ENCODE measurements around the gene RAB18.

Gene RAB18

GRCh38 chr10:27485368-27485767 lies 18.7 kb upstream of the RAB18 start:
- Histone ChIP-seq H3K27me3 (ENCODE audit: insufficient read depth, low read length, poor library complexity, severe bottlenecking) (peaks cover 6% of the 10 kb centered on the region), H3K9ac (ENCODE audit: low read depth, low read length, poor library complexity, severe bottlenecking) (no peak overlapping the region), H2AFZ (ENCODE audit: low read length) (no peak overlapping the region), H3K4me2 (ENCODE audit: low read depth, low read length, poor library complexity, severe bottlenecking) (no peak overlapping the region), H3K79me2 (ENCODE audit: insufficient read depth, low read length) (no peaks in the 10 kb centered on the region), H3K4me3 (ENCODE audit: low read length, poor library complexity, severe bottlenecking) (no peak overlapping the region), H3K4me1 (ENCODE audit: insufficient read depth, low read length, poor library complexity, severe bottlenecking) (no peaks in the 10 kb centered on the region), H4K20me1 (ENCODE audit: insufficient read depth, low read length, poor library complexity, severe bottlenecking) (no peaks in the 10 kb centered on the region), H3F3A (ENCODE audit: low read depth) (no peaks in the 10 kb centered on the region), H3K36me3 (ENCODE audit: insufficient read depth, low read length) (no peaks in the 10 kb centered on the region), H3K9me2 (replicated peaks; ENCODE audit: low read depth, low read length) (no peaks in the 10 kb centered on the region), H3K9me3 (ENCODE audit: insufficient read depth, low read depth, low read length) (no peaks in the 10 kb centered on the region)
- TF ChIP-seq EZH2phosphoT487 (IDR thresholded peaks at IDR 0.05; ENCODE audit: borderline replicate concordance), result no peak
- TF ChIP-seq, protein P1, sequence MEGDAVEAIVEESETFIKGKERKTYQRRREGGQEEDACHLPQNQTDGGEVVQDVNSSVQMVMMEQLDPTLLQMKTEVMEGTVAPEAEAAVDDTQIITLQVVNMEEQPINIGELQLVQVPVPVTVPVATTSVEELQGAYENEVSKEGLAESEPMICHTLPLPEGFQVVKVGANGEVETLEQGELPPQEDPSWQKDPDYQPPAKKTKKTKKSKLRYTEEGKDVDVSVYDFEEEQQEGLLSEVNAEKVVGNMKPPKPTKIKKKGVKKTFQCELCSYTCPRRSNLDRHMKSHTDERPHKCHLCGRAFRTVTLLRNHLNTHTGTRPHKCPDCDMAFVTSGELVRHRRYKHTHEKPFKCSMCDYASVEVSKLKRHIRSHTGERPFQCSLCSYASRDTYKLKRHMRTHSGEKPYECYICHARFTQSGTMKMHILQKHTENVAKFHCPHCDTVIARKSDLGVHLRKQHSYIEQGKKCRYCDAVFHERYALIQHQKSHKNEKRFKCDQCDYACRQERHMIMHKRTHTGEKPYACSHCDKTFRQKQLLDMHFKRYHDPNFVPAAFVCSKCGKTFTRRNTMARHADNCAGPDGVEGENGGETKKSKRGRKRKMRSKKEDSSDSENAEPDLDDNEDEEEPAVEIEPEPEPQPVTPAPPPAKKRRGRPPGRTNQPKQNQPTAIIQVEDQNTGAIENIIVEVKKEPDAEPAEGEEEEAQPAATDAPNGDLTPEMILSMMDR (conservative IDR thresholded peaks at IDR 0.05; ENCODE audit: low read length), result no peak

GRCh38 chr10:27485986-27486385 lies 18.1 kb upstream of the RAB18 start:
- H3K4me3 ChIP-seq (ENCODE audit: low read length, poor library complexity, severe bottlenecking), result no peak overlapping the region
- TF ChIP-seq, protein P1 (conservative IDR thresholded peaks at IDR 0.05; ENCODE audit: low read length), result no peak
- no peak for TF ChIP-seq EZH2phosphoT487 (IDR thresholded peaks at IDR 0.05; ENCODE audit: borderline replicate concordance)

GRCh38 chr10:27490807-27491206 lies 13.3 kb upstream of the RAB18 start:
- no peaks in the 10 kb centered on the region for H3K9me2 ChIP-seq (replicated peaks; ENCODE audit: low read depth, low read length)
- no peak overlapping the region for H3K9ac ChIP-seq (ENCODE audit: low read depth, low read length, poor library complexity, severe bottlenecking)
- H3F3A ChIP-seq (ENCODE audit: low read depth), result no peaks in the 10 kb centered on the region
- no peak overlapping the region for H2AFZ ChIP-seq (ENCODE audit: low read length)
- TF ChIP-seq, protein P1 (conservative IDR thresholded peaks at IDR 0.05; ENCODE audit: low read length), result no peak
- no peak for TF ChIP-seq EZH2phosphoT487 (IDR thresholded peaks at IDR 0.05; ENCODE audit: borderline replicate concordance)
- no peaks in the 10 kb centered on the region for H3K4me1 ChIP-seq (ENCODE audit: insufficient read depth, low read length, poor library complexity, severe bottlenecking)
- no peak overlapping the region for H3K4me2 ChIP-seq (ENCODE audit: low read depth, low read length, poor library complexity, severe bottlenecking)
- H3K9me3 ChIP-seq (ENCODE audit: insufficient read depth, low read depth, low read length), result peaks cover 6% of the 10 kb centered on the region; the same call in 1 of the 2 replicates
- H4K20me1 ChIP-seq (ENCODE audit: insufficient read depth, low read length, poor library complexity, severe bottlenecking), result no peaks in the 10 kb centered on the region
- H3K79me2 ChIP-seq (ENCODE audit: insufficient read depth, low read length), result no peaks in the 10 kb centered on the region
- peaks cover 20% of the 10 kb centered on the region for H3K27me3 ChIP-seq (ENCODE audit: insufficient read depth, low read length, poor library complexity, severe bottlenecking)
- no peaks in the 10 kb centered on the region for H3K36me3 ChIP-seq (ENCODE audit: insufficient read depth, low read length)
- H3K4me3 ChIP-seq (ENCODE audit: low read length, poor library complexity, severe bottlenecking), result no peak overlapping the region

More at GRCh38 chr10:27485986-27486385, 18.1 kb upstream of the RAB18 start:
- no peak overlapping the region for H3K9ac ChIP-seq (ENCODE audit: low read depth, low read length, poor library complexity, severe bottlenecking)
- H2AFZ ChIP-seq (ENCODE audit: low read length), result no peak overlapping the region
- H3F3A ChIP-seq (ENCODE audit: low read depth), result no peaks in the 10 kb centered on the region
- no peaks in the 10 kb centered on the region for H3K36me3 ChIP-seq (ENCODE audit: insufficient read depth, low read length)
- H3K27me3 ChIP-seq (ENCODE audit: insufficient read depth, low read length, poor library complexity, severe bottlenecking), result peaks cover 9% of the 10 kb centered on the region
- H3K79me2 ChIP-seq (ENCODE audit: insufficient read depth, low read length), result no peaks in the 10 kb centered on the region
- H3K4me1 ChIP-seq (ENCODE audit: insufficient read depth, low read length, poor library complexity, severe bottlenecking), result no peaks in the 10 kb centered on the region
- H3K4me2 ChIP-seq (ENCODE audit: low read depth, low read length, poor library complexity, severe bottlenecking), result no peak overlapping the region
- H3K9me2 ChIP-seq (replicated peaks; ENCODE audit: low read depth, low read length), result no peaks in the 10 kb centered on the region
- peaks cover 4% of the 10 kb centered on the region; the same call in 1 of the 2 replicates for H3K9me3 ChIP-seq (ENCODE audit: insufficient read depth, low read depth, low read length)
- H4K20me1 ChIP-seq (ENCODE audit: insufficient read depth, low read length, poor library complexity, severe bottlenecking), result no peaks in the 10 kb centered on the region
